DOHH2 (cell line): ENCODE data around the gene LIM2.

Experiments
- H3F3A ChIP-seq: fragments of 200-600 bp; sonication (generic), shearing (Covaris generic); 2 replicates; pipeline ENCODE4 v1.6.0; 2016; ENCODE audit warnings: antibody characterized with exemption, mild to moderate bottlenecking; ENCODE audit not compliant: control insufficient read depth, insufficient read depth
- H3K27ac ChIP-seq: fragments of 200-600 bp; sonication (generic); 2 replicates; pipeline ENCODE4 v1.5.1; 2014; ENCODE audit warnings: low read depth, mild to moderate bottlenecking, low read length, moderate library complexity
- H3K27me3 ChIP-seq: fragments of 200-600 bp; sonication (generic); 2 replicates; pipeline ENCODE4 v1.6.1; 2014; ENCODE audit warnings: mild to moderate bottlenecking, low read length, mixed read lengths; ENCODE audit not compliant: control insufficient read depth
- H3K36me3 ChIP-seq: fragments of 200-600 bp; sonication (generic); 2 replicates; pipeline ENCODE4 v1.6.1; 2014; ENCODE audit warnings: mild to moderate bottlenecking, low read length, moderate library complexity, mixed read lengths; ENCODE audit not compliant: control insufficient read depth
- H3K4me1 ChIP-seq: fragments of 200-600 bp; sonication (generic); 2 replicates; pipeline ENCODE4 v1.6.1; 2014; ENCODE audit warnings: mild to moderate bottlenecking, low read length, mixed read lengths; ENCODE audit not compliant: control insufficient read depth
- H3K4me2 ChIP-seq: fragments of 200-600 bp; sonication (generic); 2 replicates; pipeline ENCODE4 v1.6.0; 2014; ENCODE audit warnings: mild to moderate bottlenecking, low read length, moderate library complexity
- H3K4me3 ChIP-seq: fragments of 200-600 bp; sonication (generic); 2 replicates; pipeline ENCODE4 v1.5.1; 2014; ENCODE audit warnings: mild to moderate bottlenecking, low read length, mixed read lengths
- H3K79me2 ChIP-seq: fragments of 200-600 bp; sonication (generic); 2 replicates; pipeline ENCODE4 v1.6.1; 2014; ENCODE audit warnings: mild to moderate bottlenecking, low read length, mixed read lengths; ENCODE audit not compliant: control insufficient read depth
- H3K9me2 ChIP-seq: fragments of 200-600 bp; sonication (generic); replicated peaks from 2 replicates; pipeline ENCODE4 v1.6.1; 2014; ENCODE audit warnings: mild to moderate bottlenecking, low read length, mixed read lengths; ENCODE audit not compliant: control insufficient read depth
- H3K9me3 ChIP-seq: fragments of 200-600 bp; sonication (generic); 2 replicates; pipeline ENCODE4 v1.6.1; 2014; ENCODE audit warnings: antibody characterized with exemption, low read length, mixed read lengths; ENCODE audit not compliant: control insufficient read depth, insufficient read depth
- H4K20me1 ChIP-seq: fragments of 200-600 bp; sonication (generic); 2 replicates; pipeline ENCODE4 v1.6.0; 2014; ENCODE audit warnings: low read depth, mild to moderate bottlenecking, antibody characterized with exemption, low read length, moderate library complexity; ENCODE audit not compliant: control insufficient read depth, insufficient read depth
- CTCF ChIP-seq: fragments of 200-600 bp; sonication (generic); IDR thresholded peaks from one replicate; pipeline ENCODE4 v1.5.1; 2014; ENCODE audit warnings: antibody characterized with exemption, mild to moderate bottlenecking, low read depth, low read length; ENCODE audit not compliant: poor library complexity, severe bottlenecking
- EZH2phosphoT487 ChIP-seq: fragments of 200-600 bp; sonication (generic); IDR thresholded peaks from 2 replicates; pipeline ENCODE4 v1.6.1; 2017; ENCODE audit warnings: borderline replicate concordance, mild to moderate bottlenecking, antibody characterized with exemption, low read length, moderate library complexity, mixed read lengths

The LIM2 gene

GRCh38 chr19:51380379-51380778 lies 7.4 kb downstream of the LIM2 start:
- H4K20me1 ChIP-seq: no peaks in the 10 kb centered on the region
- H3K9me2 ChIP-seq: no peaks in the 10 kb centered on the region
- H3K36me3 ChIP-seq: no peaks in the 10 kb centered on the region
- H3K4me1 ChIP-seq: no peaks in the 10 kb centered on the region
- no peak overlapping the region for H3K27ac ChIP-seq
- no peaks in the 10 kb centered on the region for H3K27me3 ChIP-seq
- H3K9me3 ChIP-seq: peaks cover 3% of the 10 kb centered on the region; the same call in 1 of the 2 replicates
- H3K4me2 ChIP-seq: no peak overlapping the region
- TF ChIP-seq EZH2phosphoT487 (no peak), CTCF (no peak)
- no peaks in the 10 kb centered on the region for H3F3A ChIP-seq
- H3K79me2 ChIP-seq: no peaks in the 10 kb centered on the region
- no peak overlapping the region for H3K4me3 ChIP-seq

DNA sequence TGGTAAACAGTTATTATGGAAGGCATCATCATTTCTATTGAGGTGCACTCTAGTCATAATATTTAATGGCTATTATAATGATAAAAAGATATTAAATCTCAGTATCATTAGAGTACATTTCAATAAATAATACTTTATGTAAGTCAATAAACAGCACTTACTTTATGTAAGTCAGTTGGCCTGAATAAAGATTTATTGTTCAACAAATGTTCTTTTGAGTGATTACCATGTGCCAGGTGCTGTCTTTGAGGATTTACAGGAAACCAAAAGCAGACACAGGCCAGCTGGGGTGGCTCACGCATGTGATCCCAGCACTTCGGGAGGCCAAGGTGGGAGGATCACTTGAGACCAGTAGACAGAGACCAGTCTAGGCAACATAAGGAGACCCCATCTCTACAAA lies 10.4 kb downstream of the LIM2 start:
- Histone ChIP-seq H3K9me3 (peaks cover 3% of the 10 kb centered on the region; the same call in 1 of the 2 replicates), H3K79me2 (no peaks in the 10 kb centered on the region), H3K4me1 (peaks cover 10% of the 10 kb centered on the region), H3K4me2 (no peak overlapping the region), H4K20me1 (no peaks in the 10 kb centered on the region), H3K27me3 (no peaks in the 10 kb centered on the region), H3K4me3 (no peak overlapping the region), H3K27ac (no peak overlapping the region), H3K9me2 (no peaks in the 10 kb centered on the region), H3F3A (no peaks in the 10 kb centered on the region), H3K36me3 (no peaks in the 10 kb centered on the region)
- TF ChIP-seq CTCF (no peak), EZH2phosphoT487 (no peak)

DNA sequence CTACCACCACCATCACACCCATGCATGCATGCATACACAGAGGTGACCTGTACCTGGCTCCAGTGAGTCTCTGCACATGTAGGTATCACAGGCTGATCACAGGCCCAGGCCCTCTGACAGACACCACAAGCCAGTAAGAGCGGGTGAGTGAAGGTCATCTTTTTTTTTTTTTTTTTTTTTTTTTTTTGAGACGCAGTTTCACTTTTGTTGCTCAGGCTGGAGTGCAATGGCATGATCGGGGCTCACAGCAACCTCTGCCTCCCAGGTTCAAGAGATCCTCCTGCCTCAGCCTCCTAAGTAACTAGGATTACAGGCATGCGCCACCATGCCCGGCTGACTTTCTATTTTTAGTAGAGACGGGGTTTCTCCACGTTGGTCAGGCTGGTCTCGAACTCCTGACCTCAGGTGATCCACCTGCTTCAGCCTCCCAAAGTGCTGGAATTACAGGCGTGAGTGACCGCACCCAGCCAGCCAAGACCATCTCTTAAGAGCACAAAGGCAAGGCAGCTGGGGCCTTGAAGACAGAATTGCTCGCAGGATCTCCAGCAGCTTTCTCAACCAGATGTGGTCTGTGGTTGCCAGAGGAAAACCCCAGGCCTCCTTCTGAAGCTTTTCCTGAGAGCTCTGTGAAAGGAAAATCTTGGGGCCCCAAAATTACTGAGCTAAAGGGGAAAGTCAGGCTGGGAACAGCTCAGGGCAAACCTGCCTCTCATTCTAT lies 12.1 kb downstream of the LIM2 start:
- Histone ChIP-seq H4K20me1 (no peaks in the 10 kb centered on the region), H3K4me3 (no peak overlapping the region), H3K4me2 (no peak overlapping the region), H3K79me2 (no peaks in the 10 kb centered on the region), H3K9me2 (no peaks in the 10 kb centered on the region), H3K36me3 (no peaks in the 10 kb centered on the region), H3F3A (no peaks in the 10 kb centered on the region), H3K4me1 (peaks cover 16% of the 10 kb centered on the region), H3K9me3 (no peaks in the 10 kb centered on the region), H3K27ac (no peak overlapping the region), H3K27me3 (no peaks in the 10 kb centered on the region)
- no peak for TF ChIP-seq EZH2phosphoT487
- no peak for TF ChIP-seq CTCF
